Esophagus squamous epithelium (tissue), 4 donors: ENCODE measurements around the gene VAV3.

Experiments
- CTCF ChIP-seq, 6 experiments: fragments of 450-650 bp in 4 of 6; fragments of 200-600 bp in 2 of 6; sonication (generic) in 2 of 6; IDR thresholded peaks; one replicate each; pipeline ENCODE4 v1.5.1; 2016 to 2019; ENCODE audit warnings: antibody characterized with exemption in 6 of 6, mild to moderate bottlenecking in 4 of 6, moderate library complexity in 4 of 6
- POLR2A ChIP-seq, 4 donors: fragments of 450-650 bp; IDR thresholded peaks; one replicate each; pipeline ENCODE4 v1.6.1; 2017; ENCODE audit warnings: antibody characterized with exemption in 4 of 4, mild to moderate bottlenecking in 4 of 4, moderate library complexity in 3 of 4

- TF ChIP-seq CTCF (IDR thresholded peaks at IDR 0.05) = no peak
- TF ChIP-seq POLR2A (IDR thresholded peaks at IDR 0.05) = no peak
Observed at GRCh38 chr1:107653765-107654164, 311.2 kb downstream of the VAV3 start.
